ENCODE data around the gene LPIN3.

The LPIN3 gene

GRCh38 chr20:41327178-41327577 is 13.4 kb upstream of the LPIN3 start:
- DNase-seq (ENCODE audit: low read depth) = no peak

DNA sequence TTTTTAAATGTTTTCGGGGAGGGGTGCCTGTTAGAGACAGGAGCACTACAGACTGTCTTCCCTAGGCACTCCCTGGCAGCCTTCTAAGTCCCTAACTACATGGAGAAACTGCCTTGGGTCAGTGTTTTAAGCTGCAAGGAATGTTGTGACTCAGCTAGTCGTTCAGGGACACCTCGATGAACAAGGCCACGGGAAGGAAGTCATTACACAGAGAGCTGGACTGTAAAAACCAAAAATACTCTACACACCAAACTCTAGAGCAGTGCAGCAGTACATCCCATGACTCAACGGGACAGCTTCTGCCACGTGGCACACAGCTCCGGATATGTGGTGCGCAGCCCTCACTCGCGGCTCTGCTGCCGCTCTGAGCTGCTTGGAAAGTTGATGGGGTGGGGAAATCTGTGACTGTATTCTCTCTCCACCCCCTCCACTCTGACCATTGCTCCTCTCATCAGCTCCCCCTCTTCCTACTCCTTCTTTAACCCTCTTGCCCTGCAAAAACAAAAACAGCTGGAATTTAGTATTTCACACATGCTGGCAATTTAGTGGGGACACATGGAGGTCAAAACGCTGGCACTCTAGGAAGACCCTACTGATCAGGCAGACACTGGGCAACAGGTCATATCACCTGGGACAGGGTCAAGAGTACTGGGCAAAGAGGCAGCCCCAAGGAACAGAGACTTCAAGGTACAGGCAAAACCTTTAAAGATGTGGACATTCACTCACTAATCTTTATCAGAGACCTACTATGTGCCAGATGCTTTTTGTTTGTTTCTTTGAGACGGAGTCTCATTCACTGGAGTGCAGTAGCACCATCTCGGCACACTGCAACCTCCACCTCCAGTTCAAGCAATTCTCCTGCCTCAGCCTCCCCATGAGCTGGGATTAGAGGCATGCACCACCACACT is 10.9 kb upstream of the LPIN3 start:
- DNase-seq (ENCODE audit: low read depth) = peak; percentile 48

DNA sequence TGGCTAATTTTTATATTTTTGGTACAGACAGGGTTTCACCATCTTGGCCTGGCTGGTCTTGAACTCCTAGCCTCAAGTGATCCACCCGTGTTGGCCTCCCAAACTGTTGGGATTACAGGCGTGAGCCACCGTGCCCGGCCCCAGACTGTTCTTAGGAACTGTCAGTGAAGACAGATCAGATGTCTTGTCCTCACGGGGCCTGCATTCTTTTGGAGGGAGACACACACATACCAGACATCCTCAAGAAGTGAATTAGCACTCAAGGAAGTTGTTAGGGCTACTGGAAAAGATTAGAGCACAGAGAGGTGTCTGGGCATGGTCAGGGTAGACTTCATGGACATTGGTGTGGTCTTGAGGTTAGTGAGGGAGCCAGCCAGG is 10.3 kb upstream of the LPIN3 start:
- DNase-seq (ENCODE audit: low read depth) = no peak

GRCh38 chr20:41330941-41331340 is 9.7 kb upstream of the LPIN3 start:
- no peak for DNase-seq (ENCODE audit: low read depth)

- DNase-seq (ENCODE audit: low read depth) = no peak
Observed at GRCh38 chr20:41331731-41332130, 8.9 kb upstream of the LPIN3 start.

- DNase-seq (ENCODE audit: low read depth) = no peak
Observed at GRCh38 chr20:41334036-41334435, 6.6 kb upstream of the LPIN3 start.

DNA sequence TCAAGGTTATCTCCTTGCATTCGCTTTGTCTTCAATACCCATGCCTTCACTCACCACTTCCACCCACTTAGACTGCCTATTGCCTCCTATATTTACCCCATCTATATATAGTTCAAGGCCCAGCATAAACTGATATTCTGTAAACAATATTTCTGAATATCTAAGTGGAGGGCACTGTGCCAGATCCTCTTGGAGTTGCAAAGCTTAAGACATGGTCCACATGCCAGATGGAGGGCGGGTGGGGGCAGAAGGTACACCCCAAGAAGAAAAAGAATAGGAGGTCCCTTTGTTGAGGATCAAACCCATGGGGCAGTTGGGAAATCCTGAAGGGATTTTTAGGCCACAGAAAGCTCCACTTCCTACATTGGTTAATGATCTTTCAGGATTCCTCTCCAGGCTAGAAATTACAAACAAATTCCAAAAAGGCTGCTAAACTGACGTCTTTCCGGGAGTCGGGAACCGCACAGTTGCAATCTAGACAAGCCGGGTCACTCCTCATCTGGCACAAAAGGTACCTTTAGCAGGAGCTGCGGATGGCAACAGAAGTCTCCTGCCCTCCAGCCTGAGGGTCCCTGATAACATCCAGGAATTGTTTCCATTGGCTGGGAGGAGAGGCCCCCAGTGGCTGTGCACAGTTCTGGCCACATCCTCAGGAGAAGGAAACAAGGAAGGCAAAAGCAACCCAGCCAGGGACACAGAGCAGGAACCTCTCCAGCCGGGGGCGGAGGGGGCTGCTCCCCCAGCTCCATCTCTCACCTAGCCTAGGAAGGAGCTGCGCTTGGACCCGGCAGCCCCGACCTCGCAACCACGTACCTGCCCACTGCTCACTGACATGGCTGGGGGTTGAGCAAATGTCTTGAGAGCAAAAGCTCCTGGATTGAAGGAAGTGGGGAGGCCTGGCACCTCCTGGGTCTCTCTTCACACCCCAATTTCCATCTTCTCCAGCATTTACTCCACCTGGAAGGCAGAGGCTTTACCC is 5.9 kb upstream of the LPIN3 start:
- no peak for DNase-seq (ENCODE audit: low read depth)

- DNase-seq (ENCODE audit: low read depth) = no peak
Observed at GRCh38 chr20:41335591-41335990, 5.0 kb upstream of the LPIN3 start.

DNA sequence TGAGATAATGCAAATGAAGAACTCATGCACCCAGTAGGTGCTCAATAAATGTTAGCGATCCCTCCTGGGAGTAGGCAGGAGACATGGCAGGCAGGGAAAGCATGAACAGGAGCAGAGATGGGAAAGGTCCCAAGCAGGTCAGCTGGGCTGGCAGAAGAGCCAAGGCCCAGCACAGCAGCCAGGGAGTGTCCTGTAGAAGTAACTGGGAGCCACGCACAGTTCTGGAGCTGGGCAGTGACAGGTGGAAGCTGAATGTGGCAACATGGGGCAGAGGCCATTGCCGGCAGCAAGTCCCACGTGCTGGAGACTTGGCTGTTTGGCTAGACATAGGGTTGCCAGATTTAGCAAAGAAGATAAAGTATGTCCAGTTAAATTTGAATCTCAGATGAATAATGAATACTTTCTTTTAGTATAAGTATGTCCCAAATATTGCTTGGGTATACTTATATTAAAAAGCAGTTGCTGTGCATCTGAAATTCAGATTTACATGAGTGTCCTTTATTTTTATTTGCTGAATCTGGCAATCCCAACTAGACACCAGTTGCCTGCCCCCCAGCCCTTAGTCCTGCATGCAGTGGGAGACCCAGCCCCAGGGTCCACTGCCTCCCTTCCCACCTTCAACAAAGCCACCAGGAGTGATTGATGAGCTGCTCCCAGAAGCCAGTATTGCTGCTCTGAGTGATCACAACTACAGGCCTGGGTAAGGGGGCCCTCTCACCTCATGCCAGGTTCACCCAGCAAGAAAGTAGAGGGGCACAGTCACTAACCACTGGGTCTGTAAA is 3.7 kb upstream of the LPIN3 start:
- no peak for DNase-seq (ENCODE audit: low read depth)

DNA sequence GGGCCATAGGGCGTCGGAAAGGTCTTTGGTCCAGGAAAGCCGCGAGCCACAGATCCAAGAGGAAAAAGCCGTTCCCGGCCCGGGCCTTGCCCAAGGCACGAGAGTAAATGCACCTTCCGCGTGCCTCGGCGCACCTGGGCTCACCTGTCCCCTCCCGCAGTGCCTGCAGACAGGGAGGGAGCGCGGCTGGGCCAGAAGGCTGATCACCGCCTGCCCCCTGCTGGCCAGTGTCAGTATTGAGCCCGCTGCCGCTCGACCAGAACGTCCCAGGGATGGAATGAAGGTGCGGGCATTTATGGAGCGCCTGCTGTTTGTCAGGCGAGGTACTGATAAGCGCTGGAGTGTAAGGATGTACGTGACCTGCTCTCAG is 679 bp upstream of the LPIN3 start:
- DNase-seq (ENCODE audit: low read depth) = peak; percentile 85

DNA sequence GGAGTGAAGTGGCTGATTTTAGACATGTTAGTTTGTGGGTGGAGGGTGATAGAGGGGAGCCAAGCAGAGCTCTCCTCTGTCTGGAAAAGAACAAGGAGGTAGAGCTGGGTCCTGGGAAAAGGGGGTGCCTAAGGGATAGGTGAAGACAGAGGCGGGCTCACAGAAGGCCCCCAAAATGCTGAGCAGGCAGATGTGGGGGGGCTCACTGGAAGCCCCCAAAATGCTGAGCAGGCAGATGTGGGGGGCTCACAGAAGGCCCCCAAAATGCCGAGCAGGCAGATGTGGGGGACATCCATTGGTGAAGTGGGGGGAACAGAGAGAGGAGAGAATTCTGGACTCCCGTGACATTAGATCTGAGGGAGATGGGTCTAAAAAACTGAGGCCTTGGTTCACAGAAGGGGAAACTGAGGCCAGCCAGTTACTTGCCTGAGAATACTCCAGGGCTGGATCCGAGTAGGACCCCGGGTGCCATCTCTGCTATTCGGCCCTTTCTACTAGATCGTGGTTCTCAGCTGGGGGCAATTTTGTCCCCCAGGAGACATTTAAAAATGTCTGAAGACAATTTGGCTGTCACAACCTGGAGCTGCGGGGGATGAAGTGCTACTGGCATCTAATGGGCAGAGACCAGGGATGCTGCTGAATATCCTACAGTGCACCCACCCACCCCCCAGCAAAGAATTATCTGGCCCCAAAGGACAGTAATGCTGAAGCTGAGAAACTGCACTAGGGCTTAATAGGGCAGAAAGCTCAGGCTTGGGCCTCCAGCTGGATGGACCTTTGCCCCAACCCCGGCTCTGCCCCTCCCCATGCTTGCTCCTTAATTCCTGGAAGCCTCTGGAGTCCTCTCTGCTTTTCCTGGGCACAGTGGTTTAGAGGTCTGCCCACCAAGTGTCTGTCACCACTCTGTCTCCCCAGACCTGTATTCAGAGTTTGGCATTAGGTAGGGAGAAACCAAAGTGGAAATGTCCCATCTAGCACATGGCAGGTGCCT is 2.1 kb downstream of the LPIN3 start:
- no peak for DNase-seq (ENCODE audit: low read depth)

- no peak for DNase-seq (ENCODE audit: low read depth)
Observed at GRCh38 chr20:41344477-41344876, 3.9 kb downstream of the LPIN3 start.

DNA sequence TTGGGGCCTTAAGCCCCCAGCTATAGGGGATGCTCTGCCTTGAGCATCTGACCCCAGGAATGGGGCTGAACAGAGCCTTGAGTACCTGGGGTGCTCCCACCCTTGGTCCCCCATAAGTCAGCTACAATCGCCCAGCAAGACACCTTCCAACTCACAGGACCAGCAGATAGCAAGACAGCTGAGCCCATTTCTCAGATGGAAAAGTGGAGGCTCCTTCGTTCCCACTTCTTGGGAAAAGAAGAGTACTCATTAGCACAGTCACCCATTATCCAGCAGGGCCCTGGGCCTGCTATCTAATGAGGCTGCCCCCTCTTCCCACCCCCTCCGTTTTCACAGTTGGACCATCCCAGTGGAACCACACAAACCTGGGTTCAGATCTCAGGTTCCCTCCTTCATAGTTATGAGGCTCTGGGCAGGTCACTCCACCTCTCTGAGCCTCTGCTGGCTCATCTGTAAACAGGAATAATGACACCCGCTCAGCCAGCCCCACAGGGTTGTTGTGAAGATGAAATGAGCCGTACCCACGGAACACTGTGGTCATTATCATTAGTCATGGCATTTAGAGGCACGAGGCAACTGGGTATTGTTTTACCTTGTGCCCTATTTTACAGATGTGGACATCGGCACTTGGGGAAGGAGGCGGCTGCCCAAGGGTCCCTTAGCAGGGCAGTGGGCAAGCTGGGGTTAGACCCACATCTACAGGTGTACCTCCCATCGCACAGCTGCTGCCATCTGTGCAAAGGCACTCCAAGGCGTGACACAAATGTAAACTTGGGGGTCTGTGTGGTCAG is 4.5 kb downstream of the LPIN3 start:
- DNase-seq (ENCODE audit: low read depth) = no peak

DNA sequence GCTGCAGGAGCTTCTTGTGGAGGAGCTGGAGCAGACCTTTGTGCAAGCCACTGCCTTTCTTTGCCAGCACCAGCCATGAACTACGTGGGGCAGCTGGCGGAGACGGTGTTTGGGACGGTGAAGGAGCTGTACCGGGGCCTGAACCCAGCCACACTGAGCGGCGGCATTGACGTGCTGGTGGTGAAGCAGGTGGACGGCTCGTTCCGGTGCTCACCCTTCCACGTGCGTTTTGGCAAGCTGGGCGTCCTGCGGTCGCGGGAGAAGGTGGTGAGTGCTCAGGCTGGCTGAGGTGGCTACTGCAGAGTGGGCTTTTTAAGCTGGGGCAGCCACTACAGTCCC is 5.1 kb downstream of the LPIN3 start:
- DNase-seq (ENCODE audit: low read depth) = no peak

DNA sequence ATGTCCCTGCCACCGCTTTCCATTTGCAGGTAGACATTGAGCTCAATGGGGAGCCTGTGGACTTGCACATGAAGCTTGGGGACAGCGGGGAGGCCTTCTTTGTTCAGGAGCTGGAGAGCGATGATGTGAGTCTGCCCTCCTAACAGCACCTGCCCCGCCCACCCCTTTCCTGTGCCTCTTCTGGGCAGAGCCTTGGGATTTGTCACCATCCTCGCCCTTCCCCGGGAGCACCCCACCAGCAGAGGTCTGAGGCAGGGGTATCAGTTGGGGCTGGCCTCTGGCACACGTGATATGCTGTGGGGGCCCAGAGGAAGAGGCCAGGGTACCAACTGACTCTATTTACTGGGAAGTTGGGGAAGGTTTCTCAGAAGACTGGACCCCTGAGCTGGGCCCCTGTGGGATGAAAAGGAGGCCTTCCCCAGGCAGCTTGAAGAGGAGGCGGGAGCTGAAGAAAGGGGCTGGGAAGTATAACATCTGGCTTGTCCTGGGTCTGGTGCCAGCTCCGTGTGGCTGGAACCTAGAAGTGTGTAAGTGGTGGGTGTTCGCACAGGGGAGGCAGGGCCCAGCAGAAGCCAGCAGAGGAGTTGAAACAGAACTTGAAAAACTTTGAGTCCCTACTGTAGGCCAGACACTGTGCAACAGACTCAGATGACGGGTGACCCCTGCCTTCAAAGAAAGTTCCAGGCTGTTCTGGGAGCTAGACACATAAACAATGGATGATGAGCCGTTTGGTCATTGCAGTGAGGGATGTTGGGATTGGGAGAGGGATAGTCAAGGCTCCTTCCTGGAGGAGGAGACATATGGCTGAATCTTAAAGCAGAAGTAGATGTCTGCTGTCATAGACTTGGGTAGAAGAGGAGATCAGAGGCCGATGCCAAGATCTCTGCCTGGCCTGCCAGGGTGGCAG is 7.2 kb downstream of the LPIN3 start:
- no peak for DNase-seq (ENCODE audit: low read depth)

GRCh38 chr20:41348430-41349172 is 8.0 kb downstream of the LPIN3 start:
- DNase-seq (ENCODE audit: low read depth) = no peak

DNA sequence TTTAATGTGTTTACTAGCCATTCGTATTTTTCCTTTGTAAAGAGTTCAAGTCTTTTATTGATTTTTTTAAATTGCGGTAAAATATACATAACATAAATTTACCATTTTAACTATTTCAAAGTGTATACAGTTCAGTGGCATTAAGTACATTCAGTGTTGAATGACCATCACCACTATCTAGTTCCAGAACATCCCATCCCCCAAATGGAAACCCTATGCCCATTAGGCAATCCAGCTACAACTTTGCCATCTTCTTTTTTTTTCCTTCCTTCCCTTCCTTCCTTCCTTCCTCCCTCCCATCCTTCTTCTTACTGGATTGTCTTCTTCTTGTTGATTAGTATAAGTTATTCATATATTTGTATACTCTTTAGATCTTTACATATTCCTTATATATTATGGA is 8.6 kb downstream of the LPIN3 start:
- no peak for DNase-seq (ENCODE audit: low read depth)

DNA sequence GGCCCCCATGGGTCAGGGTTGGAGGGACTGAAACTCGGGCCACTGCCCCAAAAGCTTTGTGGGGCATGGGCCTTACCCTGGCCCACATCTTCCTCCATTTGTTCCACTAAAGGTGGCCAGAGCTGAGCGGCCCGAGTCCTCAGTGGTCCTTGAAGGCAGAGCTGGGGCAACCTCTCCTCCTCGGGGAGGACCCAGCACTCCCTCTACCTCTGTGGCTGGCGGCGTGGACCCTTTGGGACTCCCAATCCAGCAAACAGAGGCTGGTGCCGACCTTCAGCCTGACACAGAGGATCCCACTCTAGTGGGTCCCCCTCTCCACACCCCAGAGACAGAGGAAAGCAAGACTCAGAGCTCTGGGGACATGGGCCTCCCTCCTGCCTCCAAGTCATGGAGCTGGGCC is 9.3 kb downstream of the LPIN3 start:
- DNase-seq (ENCODE audit: low read depth) = no peak

All from activated T-cell treated with anti-CD3 and anti-CD28 coated beads for 1 hour (primary cell).